Smooth muscle cell (in vitro differentiated cells): ENCODE data around the gene AKNAD1. TPM values are rescaled to one million over a fixed set of nuclear protein-coding genes. Genes with fewer than 3 reads are reported as not detected.

Source experiments
- DNase-seq: peaks from one replicate; lab custom pipeline; 2025; ENCODE audit not compliant: unreplicated experiment; lab: John Stamatoyannopoulos, UW
- H2AFZ ChIP-seq: fragments of 200-600 bp; sonication (generic); 2 replicates; pipeline ENCODE4 v1.6.0; 2016; ENCODE audit warnings: antibody characterized with exemption, low read depth, mild to moderate bottlenecking
- H3F3A ChIP-seq: fragments of 200-600 bp; sonication (generic); 2 replicates; pipeline ENCODE4 v1.6.0; 2017; ENCODE audit warnings: antibody characterized with exemption, low read depth
- H3K27ac ChIP-seq: fragments of 200-600 bp; sonication (generic); 2 replicates; pipeline ENCODE4 v1.5.1; 2016; ENCODE audit warnings: low read depth, mild to moderate bottlenecking
- H3K27me3 ChIP-seq: fragments of 200-600 bp; sonication (generic); 2 replicates; pipeline ENCODE4 v1.6.1; 2016; ENCODE audit warnings: low read depth, mild to moderate bottlenecking
- H3K36me3 ChIP-seq: fragments of 200-600 bp; sonication (generic); 2 replicates; pipeline ENCODE4 v1.5.1; 2016; ENCODE audit warnings: low read depth
- H3K4me1 ChIP-seq: fragments of 200-600 bp; sonication (generic); 2 replicates; pipeline ENCODE4 v1.5.1; 2016; ENCODE audit warnings: low read depth
- H3K4me2 ChIP-seq: fragments of 200-600 bp; sonication (generic); 2 replicates; pipeline ENCODE4 v1.6.0; 2016; ENCODE audit warnings: mild to moderate bottlenecking
- H3K4me3 ChIP-seq: fragments of 200-600 bp; sonication (generic); 2 replicates; pipeline ENCODE4 v1.5.1; 2016; ENCODE audit warnings: mild to moderate bottlenecking
- H3K79me2 ChIP-seq: fragments of 200-600 bp; sonication (generic); 2 replicates; pipeline ENCODE4 v1.6.0; 2016; ENCODE audit warnings: low read depth, mild to moderate bottlenecking
- H3K9ac ChIP-seq: fragments of 200-600 bp; sonication (generic); 2 replicates; pipeline ENCODE4 v1.6.0; 2016; ENCODE audit warnings: low read depth
- H3K9me3 ChIP-seq: fragments of 200-600 bp; sonication (generic); replicated peaks from 2 replicates; pipeline ENCODE4 v1.5.1; 2016; ENCODE audit warnings: low read depth
- H4K20me1 ChIP-seq: fragments of 200-600 bp; sonication (generic); 2 replicates; pipeline ENCODE4 v1.6.0; 2016; ENCODE audit warnings: low read depth
- WGBS: methylation state at CpG from one replicate; pipeline ENCODE4 v1.1.7; 2016; ENCODE audit warnings: low lambda C conversion rate; 5-methylcytosine and 5-hydroxymethylcytosine counted together
- polyA plus RNA-seq: library from polyadenylated mRNA; unstranded; fragments of >200 nt; fragmentation: Nextera tagmentation; extraction: Ambion mirVana; gene quantifications from 2 replicates; pipeline ENCODE4 v1.2.1, GENCODE V29; 2016
- total RNA-seq: library from RNA; depleted of rRNA; stranded (reverse); fragments of >200 nt; gene quantifications from 2 replicates; pipeline ENCODE4 v1.2.3, GENCODE V29; 2014
- TF ChIP-seq, protein P1 (sequence below): fragments of 200-600 bp; sonication (generic); IDR thresholded peaks from 2 replicates; pipeline ENCODE4 v1.5.1; 2017; ENCODE audit warnings: borderline replicate concordance, mild to moderate bottlenecking, antibody characterized with exemption; ENCODE audit not compliant: insufficient read depth, poor library complexity, severe bottlenecking

The AKNAD1 gene
- total and polyA plus RNA-seq, 2 experiments from 2014 or later = 0.40 TPM; not detected in 1

GRCh38 chr1:108862017-108862610, 5.2 kb upstream of the AKNAD1 start:
- 84% methylated on average over 7 of the region's 7 CpGs for WGBS

DNA sequence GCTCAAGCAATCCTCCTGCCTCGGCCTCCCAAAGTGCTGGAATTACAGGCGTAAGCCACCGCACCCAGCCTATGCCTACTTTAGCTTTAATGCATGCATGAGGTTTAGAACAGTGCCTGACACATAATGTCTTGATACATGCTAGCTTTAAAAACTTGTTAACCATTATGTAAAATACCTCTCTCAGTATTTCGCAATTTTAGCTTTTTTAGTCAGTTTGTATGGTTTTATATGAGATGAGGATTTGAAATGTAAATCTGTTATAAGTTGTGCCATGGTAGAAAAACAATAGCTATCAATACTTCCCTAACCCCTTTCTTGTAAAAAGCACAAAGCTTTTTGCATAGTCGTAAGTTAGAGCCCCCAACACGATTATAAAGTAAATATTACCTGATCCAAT, 4.7 kb upstream of the AKNAD1 start:
- Histone ChIP-seq H3K9me3 (no peaks in the 10 kb centered on the region), H3K4me3 (no peak overlapping the region), H4K20me1 (no peaks in the 10 kb centered on the region), H3K79me2 (no peaks in the 10 kb centered on the region), H3K4me1 (no peaks in the 10 kb centered on the region), H3K9ac (no peak overlapping the region), H3K27me3 (no peaks in the 10 kb centered on the region), H3K27ac (no peak overlapping the region), H3K4me2 (no peak overlapping the region), H2AFZ (no peak overlapping the region), H3K36me3 (no peaks in the 10 kb centered on the region), H3F3A (no peaks in the 10 kb centered on the region)
- TF ChIP-seq, protein P1, sequence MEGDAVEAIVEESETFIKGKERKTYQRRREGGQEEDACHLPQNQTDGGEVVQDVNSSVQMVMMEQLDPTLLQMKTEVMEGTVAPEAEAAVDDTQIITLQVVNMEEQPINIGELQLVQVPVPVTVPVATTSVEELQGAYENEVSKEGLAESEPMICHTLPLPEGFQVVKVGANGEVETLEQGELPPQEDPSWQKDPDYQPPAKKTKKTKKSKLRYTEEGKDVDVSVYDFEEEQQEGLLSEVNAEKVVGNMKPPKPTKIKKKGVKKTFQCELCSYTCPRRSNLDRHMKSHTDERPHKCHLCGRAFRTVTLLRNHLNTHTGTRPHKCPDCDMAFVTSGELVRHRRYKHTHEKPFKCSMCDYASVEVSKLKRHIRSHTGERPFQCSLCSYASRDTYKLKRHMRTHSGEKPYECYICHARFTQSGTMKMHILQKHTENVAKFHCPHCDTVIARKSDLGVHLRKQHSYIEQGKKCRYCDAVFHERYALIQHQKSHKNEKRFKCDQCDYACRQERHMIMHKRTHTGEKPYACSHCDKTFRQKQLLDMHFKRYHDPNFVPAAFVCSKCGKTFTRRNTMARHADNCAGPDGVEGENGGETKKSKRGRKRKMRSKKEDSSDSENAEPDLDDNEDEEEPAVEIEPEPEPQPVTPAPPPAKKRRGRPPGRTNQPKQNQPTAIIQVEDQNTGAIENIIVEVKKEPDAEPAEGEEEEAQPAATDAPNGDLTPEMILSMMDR = no peak
- 96% methylated on average over 6 of the region's 6 CpGs for WGBS
- DNase-seq = no peak

More at GRCh38 chr1:108862017-108862610, 5.2 kb upstream of the AKNAD1 start:
- no peaks in the 10 kb centered on the region for H3K79me2 ChIP-seq
- H4K20me1 ChIP-seq = no peaks in the 10 kb centered on the region
- H3K36me3 ChIP-seq = no peaks in the 10 kb centered on the region
- H3K27ac ChIP-seq = no peak overlapping the region
- H3K9ac ChIP-seq = no peak overlapping the region
- H2AFZ ChIP-seq = no peak overlapping the region
- H3F3A ChIP-seq = no peaks in the 10 kb centered on the region
- H3K27me3 ChIP-seq = no peaks in the 10 kb centered on the region
- no peak for DNase-seq
- H3K4me3 ChIP-seq = no peak overlapping the region
- H3K9me3 ChIP-seq = no peaks in the 10 kb centered on the region
- H3K4me1 ChIP-seq = no peaks in the 10 kb centered on the region
- no peak overlapping the region for H3K4me2 ChIP-seq
- TF ChIP-seq, protein P1 = no peak

- Histone ChIP-seq H3F3A (no peaks in the 10 kb centered on the region), H3K9me3 (no peaks in the 10 kb centered on the region), H4K20me1 (no peaks in the 10 kb centered on the region), H3K4me2 (no peak overlapping the region), H3K79me2 (no peaks in the 10 kb centered on the region), H3K27me3 (no peaks in the 10 kb centered on the region), H3K4me1 (no peaks in the 10 kb centered on the region), H2AFZ (no peak overlapping the region), H3K9ac (no peak overlapping the region), H3K36me3 (no peaks in the 10 kb centered on the region), H3K4me3 (no peak overlapping the region), H3K27ac (no peak overlapping the region)
- no peak for DNase-seq
- WGBS = 93% methylated on average over 9 of the region's 9 CpGs
- TF ChIP-seq, protein P1 = no peak
Measured at GRCh38 chr1:108860190-108860907, 3.5 kb upstream of the AKNAD1 start.
